ENCODE measurements around the gene CHAF1A.

DNA sequence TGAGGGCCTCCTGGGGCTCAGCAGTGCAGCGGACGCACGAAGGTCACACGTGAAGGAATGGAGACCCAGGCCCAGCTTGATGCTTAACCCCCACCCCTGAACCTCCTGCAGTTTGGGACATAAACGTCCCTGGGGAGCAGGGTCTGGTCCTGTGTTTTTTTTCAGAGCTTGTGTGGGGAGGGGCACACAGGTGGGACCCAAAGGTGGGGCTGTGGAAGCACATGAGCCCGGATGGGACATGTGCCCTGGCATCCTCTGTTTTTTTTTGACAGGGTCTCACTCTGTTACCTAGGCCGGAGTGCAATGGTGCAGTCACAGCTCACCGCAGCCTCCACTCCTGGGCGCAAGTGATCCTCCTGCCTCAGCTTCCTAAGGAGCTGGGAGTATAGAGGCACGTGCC, 34.7 kb downstream of the CHAF1A start:
- TF ChIP-seq EZH2phosphoT487 (conservative IDR thresholded peaks at IDR 0.05; ENCODE audit: low read length), result no peak
- TF ChIP-seq, protein P1, sequence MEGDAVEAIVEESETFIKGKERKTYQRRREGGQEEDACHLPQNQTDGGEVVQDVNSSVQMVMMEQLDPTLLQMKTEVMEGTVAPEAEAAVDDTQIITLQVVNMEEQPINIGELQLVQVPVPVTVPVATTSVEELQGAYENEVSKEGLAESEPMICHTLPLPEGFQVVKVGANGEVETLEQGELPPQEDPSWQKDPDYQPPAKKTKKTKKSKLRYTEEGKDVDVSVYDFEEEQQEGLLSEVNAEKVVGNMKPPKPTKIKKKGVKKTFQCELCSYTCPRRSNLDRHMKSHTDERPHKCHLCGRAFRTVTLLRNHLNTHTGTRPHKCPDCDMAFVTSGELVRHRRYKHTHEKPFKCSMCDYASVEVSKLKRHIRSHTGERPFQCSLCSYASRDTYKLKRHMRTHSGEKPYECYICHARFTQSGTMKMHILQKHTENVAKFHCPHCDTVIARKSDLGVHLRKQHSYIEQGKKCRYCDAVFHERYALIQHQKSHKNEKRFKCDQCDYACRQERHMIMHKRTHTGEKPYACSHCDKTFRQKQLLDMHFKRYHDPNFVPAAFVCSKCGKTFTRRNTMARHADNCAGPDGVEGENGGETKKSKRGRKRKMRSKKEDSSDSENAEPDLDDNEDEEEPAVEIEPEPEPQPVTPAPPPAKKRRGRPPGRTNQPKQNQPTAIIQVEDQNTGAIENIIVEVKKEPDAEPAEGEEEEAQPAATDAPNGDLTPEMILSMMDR (IDR thresholded peaks at IDR 0.05; ENCODE audit: insufficient read depth, low read length, poor library complexity, severe bottlenecking), result no peak
